Colonic mucosa (tissue), 4 donors: ENCODE measurements around the gene HOTAIR. TPM values are rescaled to one million over a fixed set of nuclear protein-coding genes. Genes with fewer than 3 reads are reported as not detected.
A peak's percentile ranks its signal among the peaks of the same experiment; 100 is the strongest.

Experiments
- DNase-seq: peaks from one replicate; pipeline ENCODE4 v3.0.0-alpha.2; 2020
- H3K27ac ChIP-seq: fragments of 200-600 bp; one replicate; pipeline ENCODE4 v1.8.0; 2021
- H3K27me3 ChIP-seq: fragments of 200-600 bp; one replicate; pipeline ENCODE4 v1.8.0; 2021
- H3K36me3 ChIP-seq: fragments of 200-600 bp; one replicate; pipeline ENCODE4 v1.8.0; 2021
- H3K4me1 ChIP-seq: fragments of 200-600 bp; one replicate; pipeline ENCODE4 v1.8.0; 2021; ENCODE audit warnings: mild to moderate bottlenecking
- H3K4me3 ChIP-seq: fragments of 200-600 bp; one replicate; pipeline ENCODE4 v1.8.0; 2021
- H3K9ac ChIP-seq, 2 donors: one replicate each; pipeline ENCODE4 v1.7.0; 2013; ENCODE audit warnings: control low read depth in 2 of 2, low read depth in 2 of 2, low read length in 2 of 2
- H3K9me3 ChIP-seq: fragments of 200-600 bp; one replicate; pipeline ENCODE4 v1.8.0; 2021
- intact Hi-C: fragments of 100-400 bp; cut with DNase I; formaldehyde crosslinking; loops from one replicate; pipeline ENCODE4 v1.14.1; 2022
- total RNA-seq, 2 donors: library from RNA; stranded (reverse); fragmentation: NEBNext Ultra II Directional in 1 of 2; extraction: Animal tissue kit (Norgen Biotek cat#: 25700) in 1 of 2; gene quantifications; one replicate each; pipeline ENCODE4 v1.2.1, GENCODE V29; 2021
- TF ChIP-seq, protein P1 (sequence below): fragments of 200-600 bp; IDR thresholded peaks from one replicate; pipeline ENCODE4 v1.8.0; 2022; ENCODE audit warnings: antibody characterized with exemption, mild to moderate bottlenecking
- donor health status: healthy.
- donor health status: DM: no; HTN: no; CAD: no.
- donor health status: DM: no; HTN: no; CAD: no.

Gene HOTAIR
- total RNA-seq, 2 donors from 2014 or later: not detected

DNA sequence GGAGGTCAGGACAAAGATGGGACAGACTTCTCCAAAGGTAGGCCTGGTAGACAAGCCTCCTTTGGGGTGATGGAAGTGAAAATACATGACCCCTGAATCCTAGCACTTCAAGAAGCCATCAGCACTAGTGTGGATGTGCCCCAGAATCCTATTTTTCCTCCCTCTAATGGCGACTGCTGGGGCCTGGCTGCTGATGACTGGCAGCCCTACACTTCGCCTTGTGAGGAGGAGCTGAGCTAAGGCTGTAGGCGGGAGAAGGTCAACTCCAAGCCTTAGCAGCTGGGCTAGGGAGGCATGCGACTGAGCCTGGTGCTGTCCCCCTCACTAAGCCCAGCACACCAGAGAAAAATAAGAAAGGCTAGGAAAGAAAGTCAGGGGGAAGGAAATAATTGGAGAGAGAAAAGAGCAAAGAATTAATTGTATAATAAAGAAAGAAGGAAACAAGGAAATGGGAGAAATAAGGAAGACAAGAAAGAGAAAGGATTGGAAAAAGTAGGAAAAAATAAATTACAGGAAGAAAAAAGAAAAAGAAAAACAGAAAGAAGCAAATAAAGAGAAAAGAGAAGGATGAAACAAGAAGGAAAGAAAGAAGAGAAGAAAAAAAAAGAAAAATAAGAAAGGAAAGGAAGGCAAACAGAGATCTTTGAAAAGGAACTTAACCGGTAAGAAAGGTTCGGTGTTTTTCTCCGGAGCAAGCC lies 5.5 kb upstream of the HOTAIR start:
- Histone ChIP-seq H3K36me3 (no peaks in the 10 kb centered on the region), H3K27me3 (peaks cover 89% of the 10 kb centered on the region), H3K9ac (no peak overlapping the region), H3K4me3 (no peak overlapping the region), H3K4me1 (no peaks in the 10 kb centered on the region), H3K27ac (no peak overlapping the region), H3K9me3 (no peaks in the 10 kb centered on the region)
- intact Hi-C loops: no loop called here
- no peak for DNase-seq
- TF ChIP-seq, protein P1, sequence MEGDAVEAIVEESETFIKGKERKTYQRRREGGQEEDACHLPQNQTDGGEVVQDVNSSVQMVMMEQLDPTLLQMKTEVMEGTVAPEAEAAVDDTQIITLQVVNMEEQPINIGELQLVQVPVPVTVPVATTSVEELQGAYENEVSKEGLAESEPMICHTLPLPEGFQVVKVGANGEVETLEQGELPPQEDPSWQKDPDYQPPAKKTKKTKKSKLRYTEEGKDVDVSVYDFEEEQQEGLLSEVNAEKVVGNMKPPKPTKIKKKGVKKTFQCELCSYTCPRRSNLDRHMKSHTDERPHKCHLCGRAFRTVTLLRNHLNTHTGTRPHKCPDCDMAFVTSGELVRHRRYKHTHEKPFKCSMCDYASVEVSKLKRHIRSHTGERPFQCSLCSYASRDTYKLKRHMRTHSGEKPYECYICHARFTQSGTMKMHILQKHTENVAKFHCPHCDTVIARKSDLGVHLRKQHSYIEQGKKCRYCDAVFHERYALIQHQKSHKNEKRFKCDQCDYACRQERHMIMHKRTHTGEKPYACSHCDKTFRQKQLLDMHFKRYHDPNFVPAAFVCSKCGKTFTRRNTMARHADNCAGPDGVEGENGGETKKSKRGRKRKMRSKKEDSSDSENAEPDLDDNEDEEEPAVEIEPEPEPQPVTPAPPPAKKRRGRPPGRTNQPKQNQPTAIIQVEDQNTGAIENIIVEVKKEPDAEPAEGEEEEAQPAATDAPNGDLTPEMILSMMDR: no peak

- Histone ChIP-seq H3K27ac (no peak overlapping the region), H3K36me3 (no peaks in the 10 kb centered on the region), H3K4me3 (no peak overlapping the region), H3K27me3 (peaks cover 90% of the 10 kb centered on the region), H3K9ac (no peak overlapping the region), H3K4me1 (no peaks in the 10 kb centered on the region), H3K9me3 (no peaks in the 10 kb centered on the region)
- TF ChIP-seq, protein P1: no peak
- DNase-seq: peak; percentile 48
- intact Hi-C loops: no loop called here
These were observed 4.0 kb upstream of the HOTAIR start for GRCh38 chr12:53978477-53979356.

DNA sequence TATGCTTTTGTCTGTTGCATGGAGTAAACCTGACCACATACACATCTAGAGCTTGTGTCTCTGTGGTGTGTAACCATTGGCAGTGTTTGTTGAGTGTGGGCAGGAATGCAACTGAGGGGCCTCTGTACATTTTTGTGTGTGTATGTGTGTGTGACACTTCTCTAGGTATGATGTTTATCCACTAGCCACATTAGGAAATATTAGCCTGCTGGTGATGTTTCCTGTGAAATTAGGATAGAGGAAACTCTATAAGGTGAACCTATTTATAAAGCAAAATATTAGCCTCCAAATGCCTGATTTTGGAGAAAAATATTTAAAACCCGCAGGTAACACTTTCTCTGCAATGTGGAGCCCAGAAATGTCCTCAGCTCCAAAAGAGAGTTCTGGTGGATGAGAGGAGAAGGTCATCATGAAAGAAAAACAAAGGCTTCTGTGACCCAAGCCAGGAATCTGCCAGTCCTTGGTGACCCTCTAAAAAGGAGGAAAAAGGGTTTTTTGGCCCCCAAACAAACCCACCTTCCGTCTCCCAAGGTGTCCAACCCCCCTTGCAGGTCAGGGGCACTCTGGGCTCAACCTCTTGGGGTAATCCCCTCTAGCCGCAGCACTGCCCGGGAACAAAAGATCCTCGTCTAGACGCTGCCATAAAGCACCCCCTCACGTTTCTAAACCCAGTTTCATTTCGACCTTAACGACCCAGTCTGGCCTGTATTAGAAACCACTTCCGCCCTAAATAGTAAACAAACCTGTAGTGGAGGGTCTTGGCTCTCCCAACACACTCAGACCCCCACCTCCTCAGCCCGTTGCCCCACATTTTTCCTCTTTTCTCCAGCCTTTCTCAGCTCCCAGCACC lies 3.1 kb upstream of the HOTAIR start:
- H3K4me3 ChIP-seq: no peak overlapping the region
- TF ChIP-seq, protein P1: no peak
- DNase-seq: no peak
- H3K4me1 ChIP-seq: no peaks in the 10 kb centered on the region
- no peaks in the 10 kb centered on the region for H3K9me3 ChIP-seq
- no peaks in the 10 kb centered on the region for H3K36me3 ChIP-seq
- no peak overlapping the region for H3K9ac ChIP-seq
- peaks cover 90% of the 10 kb centered on the region for H3K27me3 ChIP-seq
- H3K27ac ChIP-seq: no peak overlapping the region
- intact Hi-C loops: no loop called here

- intact Hi-C loops: no loop called here
- H3K36me3 ChIP-seq: no peaks in the 10 kb centered on the region
- no peak overlapping the region for H3K27ac ChIP-seq
- TF ChIP-seq, protein P1: no peak
- H3K27me3 ChIP-seq: peaks cover 92% of the 10 kb centered on the region
- H3K4me3 ChIP-seq: no peak overlapping the region
- H3K4me1 ChIP-seq: no peaks in the 10 kb centered on the region
- DNase-seq: no peak
- H3K9me3 ChIP-seq: no peaks in the 10 kb centered on the region
- H3K9ac ChIP-seq: no peak overlapping the region
These were observed 2.3 kb upstream of the HOTAIR start for GRCh38 chr12:53976823-53977595.
